ENCODE measurements around the gene TUBB3. TPM values are rescaled to one million over a fixed set of nuclear protein-coding genes. Genes with fewer than 3 reads are reported as not detected.

The TUBB3 gene
- total RNA-seq, 1 experiment from 2014 or later, result 159 TPM

- Histone ChIP-seq H3F3A (ENCODE audit: low read length, unreplicated experiment) (no peaks in the 10 kb centered on the region), H3K27ac (ENCODE audit: low read length) (no peak overlapping the region), H3K9ac (ENCODE audit: low read length) (no peak overlapping the region), H4K20me1 (ENCODE audit: low read length) (no peaks in the 10 kb centered on the region), H3K79me2 (ENCODE audit: low read length) (no peaks in the 10 kb centered on the region), H2AFZ (ENCODE audit: low read length) (no peak overlapping the region), H3K4me2 (ENCODE audit: low read length) (no peak overlapping the region), H3K27me3 (ENCODE audit: low read length) (no peaks in the 10 kb centered on the region), H3K9me3 (ENCODE audit: low read length) (no peaks in the 10 kb centered on the region), H3K4me1 (ENCODE audit: insufficient read depth, low read length) (no peaks in the 10 kb centered on the region), H3K36me3 (ENCODE audit: low read depth, low read length) (peaks cover 2% of the 10 kb centered on the region; the same call in 1 of the 2 replicates), H3K4me3 (ENCODE audit: low read length) (no peak overlapping the region), H3K9me2 (replicated peaks; ENCODE audit: low read length) (no peaks in the 10 kb centered on the region)
- CTCF ChIA-PET, result no interaction called here
- intact Hi-C loops (cut with micrococcal nuclease), result no loop called here
- no peak for TF ChIP-seq CTCF (conservative IDR thresholded peaks at IDR 0.05; ENCODE audit: low read depth, low read length)
- TF ChIP-seq EZH2phosphoT487 (IDR thresholded peaks at IDR 0.05; ENCODE audit: borderline replicate concordance, low read length), result no peak
- TF ChIP-seq EZH2 (IDR thresholded peaks at IDR 0.05; ENCODE audit: low read length, unreplicated experiment), result no peak
- POLR2A ChIA-PET (ENCODE audit: unreplicated experiment), result no interaction called here
- ATAC-seq, result no peak
- BruUV-seq (replicated peaks), result no TSS peak
- DNase-seq, result no peak
Observed at GRCh38 chr16:89895482-89896250, 27.5 kb upstream of the TUBB3 start.

DNA sequence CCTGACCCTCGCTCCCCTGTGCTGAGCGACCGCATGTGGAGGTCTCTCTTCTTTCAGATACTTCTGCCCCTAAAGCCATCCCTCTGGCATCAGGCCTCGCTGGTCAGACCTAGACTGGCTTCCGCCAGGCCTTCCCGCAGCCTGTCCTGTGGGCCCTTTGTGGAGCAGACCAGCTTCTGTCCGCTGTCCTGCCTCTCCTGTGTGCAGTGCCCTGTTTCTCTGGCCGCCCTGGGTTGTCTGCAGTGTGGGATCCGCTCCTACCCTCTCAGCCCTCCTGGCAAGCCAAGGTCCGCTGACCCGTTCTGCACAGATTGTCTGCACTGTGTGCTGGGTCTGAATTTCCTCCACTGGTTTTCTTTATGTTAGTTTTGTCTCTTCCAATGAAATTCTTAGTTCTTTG lies 25.9 kb upstream of the TUBB3 start:
- Histone ChIP-seq H3K9me2 (replicated peaks; ENCODE audit: low read length) (no peaks in the 10 kb centered on the region), H3K4me3 (ENCODE audit: low read length) (no peak overlapping the region), H3K9ac (ENCODE audit: low read length) (no peak overlapping the region), H3K27ac (ENCODE audit: low read length) (no peak overlapping the region), H3K36me3 (ENCODE audit: low read depth, low read length) (peaks cover 2% of the 10 kb centered on the region; the same call in 1 of the 2 replicates), H3F3A (ENCODE audit: low read length, unreplicated experiment) (no peaks in the 10 kb centered on the region), H3K4me1 (ENCODE audit: insufficient read depth, low read length) (no peaks in the 10 kb centered on the region), H4K20me1 (ENCODE audit: low read length) (no peaks in the 10 kb centered on the region), H3K27me3 (ENCODE audit: low read length) (no peaks in the 10 kb centered on the region), H3K79me2 (ENCODE audit: low read length) (no peaks in the 10 kb centered on the region), H3K9me3 (ENCODE audit: low read length) (no peaks in the 10 kb centered on the region), H3K4me2 (ENCODE audit: low read length) (no peak overlapping the region), H2AFZ (ENCODE audit: low read length) (no peak overlapping the region)
- no peak for TF ChIP-seq EZH2 (IDR thresholded peaks at IDR 0.05; ENCODE audit: low read length, unreplicated experiment)
- TF ChIP-seq EZH2phosphoT487 (IDR thresholded peaks at IDR 0.05; ENCODE audit: borderline replicate concordance, low read length), result no peak
- no peak for TF ChIP-seq CTCF (conservative IDR thresholded peaks at IDR 0.05; ENCODE audit: low read depth, low read length)
- no peak for DNase-seq
- ChIA-PET CTCF (no interaction called here), POLR2A (ENCODE audit: unreplicated experiment) (no interaction called here)
- no TSS peak for BruUV-seq (replicated peaks)
- intact Hi-C loops (cut with micrococcal nuclease), result no loop called here
- no peak for ATAC-seq

- no peaks in the 10 kb centered on the region for H3K9me2 ChIP-seq (replicated peaks; ENCODE audit: low read length)
- CTCF ChIA-PET, result no interaction called here
- no peak overlapping the region for H2AFZ ChIP-seq (ENCODE audit: low read length)
- TF ChIP-seq EZH2phosphoT487 (IDR thresholded peaks at IDR 0.05; ENCODE audit: borderline replicate concordance, low read length) (no peak), CTCF (conservative IDR thresholded peaks at IDR 0.05; ENCODE audit: low read depth, low read length) (no peak), EZH2 (IDR thresholded peaks at IDR 0.05; ENCODE audit: low read length, unreplicated experiment) (no peak)
- no peaks in the 10 kb centered on the region for H4K20me1 ChIP-seq (ENCODE audit: low read length)
- H3K4me3 ChIP-seq (ENCODE audit: low read length), result no peak overlapping the region
- BruUV-seq (replicated peaks), result no TSS peak
- H3K27me3 ChIP-seq (ENCODE audit: low read length), result no peaks in the 10 kb centered on the region
- no peaks in the 10 kb centered on the region for H3F3A ChIP-seq (ENCODE audit: low read length, unreplicated experiment)
- intact Hi-C loops (cut with micrococcal nuclease), result no loop called here
- H3K4me2 ChIP-seq (ENCODE audit: low read length), result no peak overlapping the region
- ATAC-seq (no peak), DNase-seq (no peak)
- no peak overlapping the region for H3K9ac ChIP-seq (ENCODE audit: low read length)
- no peaks in the 10 kb centered on the region for H3K79me2 ChIP-seq (ENCODE audit: low read length)
- H3K27ac ChIP-seq (ENCODE audit: low read length), result no peak overlapping the region
- H3K9me3 ChIP-seq (ENCODE audit: low read length), result no peaks in the 10 kb centered on the region
- H3K4me1 ChIP-seq (ENCODE audit: insufficient read depth, low read length), result no peaks in the 10 kb centered on the region
- H3K36me3 ChIP-seq (ENCODE audit: low read depth, low read length), result peaks cover 2% of the 10 kb centered on the region; the same call in 1 of the 2 replicates
- POLR2A ChIA-PET (ENCODE audit: unreplicated experiment), result no interaction called here
Observed at GRCh38 chr16:89898201-89898967, 24.8 kb upstream of the TUBB3 start.
